Measurements from ENCODE around the gene PLCL2. TPM values are rescaled to one million over a fixed set of nuclear protein-coding genes. Genes with fewer than 3 reads are reported as not detected.

Gene PLCL2
- total and polyA plus RNA-seq, 10 of the 15 experiments (the other 5 are each of a cell fraction or from before 2014, with no cell fraction given): 7.5 to 37.3 (median 21.7) TPM

DNA sequence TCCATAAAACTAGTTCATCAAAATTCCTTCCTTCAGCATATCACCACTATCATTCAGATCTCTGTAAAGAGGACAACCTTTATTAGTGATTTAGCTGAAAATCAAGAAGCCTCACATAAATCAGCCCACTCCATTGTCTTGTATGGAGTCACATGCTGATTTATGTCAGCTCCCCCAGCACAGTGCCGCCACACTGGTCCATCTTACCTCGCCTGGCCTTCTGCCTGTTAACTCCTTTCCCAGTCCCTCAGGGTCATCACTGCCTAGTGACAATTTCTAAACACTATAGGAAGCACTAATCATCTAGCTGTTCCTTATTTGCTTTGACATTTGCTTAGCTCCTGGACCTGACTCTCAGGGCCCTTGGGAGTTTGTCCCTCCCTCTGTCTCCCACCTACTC, 75.4 kb downstream of the PLCL2 start (continued):
- TF ChIP-seq ZBTB4 (CRISPR knock-in tag; IDR thresholded peaks at IDR 0.05) (no peak), IKZF1 (conservative IDR thresholded peaks at IDR 0.05) (no peak), RFX5 (IDR thresholded peaks at IDR 0.05; ENCODE audit: low read depth, low read length) (no peak), CBFB (IDR thresholded peaks at IDR 0.05; ENCODE audit: low read depth) (no peak), PRDM15 (CRISPR knock-in tag; IDR thresholded peaks at IDR 0.05) (no peak), BHLHE40 (IDR thresholded peaks at IDR 0.05; ENCODE audit: borderline replicate concordance in 1 of 2, low read depth in 2 of 2, low read length in 1 of 2) (no peak), NR2F1 (conservative IDR thresholded peaks at IDR 0.05) (no peak)

All from GM12878 (cell line).